HAP-1 (cell line): ENCODE results near the gene RALGPS1.

Source experiments
- DNase-seq, 2 experiments: peaks; one replicate each; pipeline ENCODE4 v3.0.0-alpha.2; 2016 to 2020; ENCODE audit warnings: low spot score in 2 of 2
- H3K27me3 ChIP-seq: fragments of 250-450 bp; sonication (Bioruptor Pico); 2 replicates; pipeline ENCODE4 v1.5.1; 2020; ENCODE audit warnings: low read depth, mild to moderate bottlenecking, moderate library complexity
- H3K36me3 ChIP-seq: fragments of 250-450 bp; sonication (Bioruptor Pico); replicated peaks from 2 replicates; pipeline ENCODE4 v1.5.1; 2020; ENCODE audit warnings: mild to moderate bottlenecking
- H3K4me1 ChIP-seq: fragments of 250-450 bp; sonication (Bioruptor Pico); 2 replicates; pipeline ENCODE4 v1.5.1; 2020; ENCODE audit warnings: mild to moderate bottlenecking
- H3K4me3 ChIP-seq: fragments of 250-450 bp; sonication (Bioruptor Pico); 2 replicates; pipeline ENCODE4 v1.5.1; 2020; ENCODE audit warnings: mild to moderate bottlenecking, moderate library complexity
- H3K9me3 ChIP-seq: fragments of 250-450 bp; sonication (Bioruptor Pico); 2 replicates; pipeline ENCODE4 v1.5.1; 2020; ENCODE audit warnings: mild to moderate bottlenecking, moderate library complexity
- in situ Hi-C: fragments of 300-500 bp; cut with MboI; formaldehyde crosslinking; loops from 3 replicates; pipeline ENCODE4 v1.14.3; 2020; ENCODE audit warnings: low sequenced_read_pairs, inconsistent platforms, mixed read lengths

Gene RALGPS1

GRCh38 chr9:127175764-127176163, 261.2 kb downstream of the RALGPS1 start:
- Histone ChIP-seq H3K4me1 (no peaks in the 10 kb centered on the region), H3K9me3 (no peaks in the 10 kb centered on the region), H3K27me3 (no peaks in the 10 kb centered on the region), H3K4me3 (no peak overlapping the region), H3K36me3 (no peaks in the 10 kb centered on the region)
- in situ Hi-C loops = no loop called here
- no peak for DNase-seq

GRCh38 chr9:127176631-127177030, 262.0 kb downstream of the RALGPS1 start:
- Histone ChIP-seq H3K36me3 (no peaks in the 10 kb centered on the region), H3K27me3 (no peaks in the 10 kb centered on the region), H3K9me3 (no peaks in the 10 kb centered on the region), H3K4me1 (no peaks in the 10 kb centered on the region), H3K4me3 (no peak overlapping the region)
- in situ Hi-C loops = no loop called here
- no peak for DNase-seq

GRCh38 chr9:127177231-127177630, 262.6 kb downstream of the RALGPS1 start:
- Histone ChIP-seq H3K9me3 (no peaks in the 10 kb centered on the region), H3K36me3 (no peaks in the 10 kb centered on the region), H3K4me3 (no peak overlapping the region), H3K4me1 (no peaks in the 10 kb centered on the region), H3K27me3 (no peaks in the 10 kb centered on the region)
- in situ Hi-C loops = no loop called here
- DNase-seq = peak in 1 of 2 experiments; percentile 3

- Histone ChIP-seq H3K36me3 (no peaks in the 10 kb centered on the region), H3K4me3 (no peak overlapping the region), H3K27me3 (no peaks in the 10 kb centered on the region), H3K9me3 (no peaks in the 10 kb centered on the region), H3K4me1 (no peaks in the 10 kb centered on the region)
- in situ Hi-C loops = no loop called here
- DNase-seq = peak in 1 of 2 experiments; percentile 5
Observed at GRCh38 chr9:127177665-127178265, 263.2 kb downstream of the RALGPS1 start.

DNA sequence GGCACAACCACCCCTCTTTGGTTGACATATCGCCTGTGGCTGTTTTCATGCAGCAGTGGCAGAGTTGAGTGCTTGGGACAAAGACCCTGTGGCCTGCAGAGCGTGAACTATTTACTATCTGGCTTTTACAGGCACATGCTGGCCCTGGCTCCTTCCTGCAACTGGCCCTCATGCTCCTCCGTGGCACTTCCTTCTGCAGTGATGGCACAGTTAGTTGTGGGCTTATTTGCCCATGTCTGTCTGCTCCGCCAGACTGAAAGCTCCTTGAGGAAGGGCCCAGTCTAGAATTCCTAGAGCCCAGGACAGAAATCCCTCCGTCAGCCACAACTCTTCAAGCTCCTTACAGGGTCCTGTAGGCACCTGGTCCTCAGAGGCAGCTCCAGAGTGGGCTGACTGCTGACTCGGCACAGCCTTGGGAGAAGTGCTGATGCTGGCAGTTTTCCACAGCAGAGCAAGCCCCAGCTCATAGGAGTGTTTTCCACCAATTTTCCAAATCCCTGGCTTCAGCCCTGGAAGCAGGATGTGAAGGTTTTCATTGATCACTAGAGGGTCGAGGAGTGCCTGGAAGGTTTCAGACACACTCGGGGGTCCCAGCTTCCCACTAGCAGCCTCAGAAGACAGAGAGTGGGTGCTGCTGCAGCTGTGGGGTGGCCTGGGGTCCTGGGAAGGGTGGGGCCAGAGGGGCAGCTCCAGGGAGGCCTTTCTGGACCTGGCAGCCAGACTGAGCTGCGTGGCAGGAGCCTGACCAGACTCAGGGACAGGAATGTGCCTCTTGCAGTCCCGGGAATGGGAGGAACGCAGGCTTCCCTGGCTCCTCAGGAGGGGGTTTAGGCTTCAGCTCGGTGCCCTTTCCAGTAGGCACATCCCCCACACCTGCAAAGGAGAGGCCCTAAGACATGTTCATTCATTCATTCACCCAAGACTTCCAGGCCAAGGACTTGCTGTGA, 264.4 kb downstream of the RALGPS1 start:
- no peaks in the 10 kb centered on the region for H3K4me1 ChIP-seq
- DNase-seq = peak in 1 of 2 experiments; percentile 6
- in situ Hi-C loops = no loop called here

DNA sequence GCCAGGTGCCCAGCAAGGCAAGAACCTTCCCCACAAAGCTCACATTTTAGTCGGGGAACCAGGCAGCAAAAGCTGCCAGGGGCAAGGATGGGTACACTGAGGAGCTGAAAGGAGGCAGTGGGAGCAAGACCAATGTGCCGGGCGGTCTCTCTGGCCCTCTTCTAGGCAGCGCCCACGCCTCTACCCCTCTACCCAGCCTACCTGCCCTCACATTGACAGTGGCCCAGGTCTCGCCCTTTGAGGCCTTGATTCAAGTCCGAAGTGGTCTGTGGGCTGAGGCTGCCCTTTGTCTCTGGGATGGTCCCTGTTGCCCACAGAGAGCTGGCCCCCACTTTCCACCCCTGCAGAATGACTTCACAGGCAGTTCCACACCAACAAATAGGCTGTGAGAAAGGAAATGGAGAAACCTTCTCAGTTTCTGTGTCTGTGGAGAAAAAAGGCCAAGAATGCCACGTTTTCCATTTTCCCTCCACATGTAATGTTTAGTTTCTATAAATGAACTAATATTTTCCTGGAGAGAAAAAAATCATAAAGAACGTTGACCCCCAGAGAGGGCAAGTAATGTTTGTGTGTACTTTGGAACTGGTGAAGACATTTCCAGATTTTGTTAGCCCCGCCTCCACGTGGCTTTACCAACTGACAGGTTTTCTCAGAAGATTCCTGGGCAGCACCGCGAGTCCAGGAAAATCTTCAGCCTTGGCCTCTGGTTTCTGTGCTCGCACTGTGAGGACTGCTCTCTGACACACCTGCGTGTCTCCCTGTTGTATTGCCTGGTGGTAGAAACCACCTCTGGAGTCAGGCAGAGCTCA, 265.3 kb downstream of the RALGPS1 start:
- H3K4me3 ChIP-seq = no peak overlapping the region
- no peaks in the 10 kb centered on the region for H3K27me3 ChIP-seq
- DNase-seq = peak in 1 of 2 experiments; percentile 4
- no peaks in the 10 kb centered on the region for H3K9me3 ChIP-seq
- H3K36me3 ChIP-seq = no peaks in the 10 kb centered on the region
- in situ Hi-C loops = no loop called here
- H3K4me1 ChIP-seq = no peaks in the 10 kb centered on the region

More for the DNA sequence above, 264.4 kb downstream of the RALGPS1 start:
- Histone ChIP-seq H3K9me3 (no peaks in the 10 kb centered on the region), H3K36me3 (no peaks in the 10 kb centered on the region), H3K27me3 (no peaks in the 10 kb centered on the region), H3K4me3 (no peak overlapping the region)

GRCh38 chr9:127180457-127181314, 266.1 kb downstream of the RALGPS1 start:
- Histone ChIP-seq H3K4me3 (no peak overlapping the region), H3K27me3 (no peaks in the 10 kb centered on the region), H3K9me3 (no peaks in the 10 kb centered on the region), H3K36me3 (no peaks in the 10 kb centered on the region), H3K4me1 (no peaks in the 10 kb centered on the region)
- in situ Hi-C loops = no loop called here
- DNase-seq = peak in 1 of 2 experiments; percentile 4

DNA sequence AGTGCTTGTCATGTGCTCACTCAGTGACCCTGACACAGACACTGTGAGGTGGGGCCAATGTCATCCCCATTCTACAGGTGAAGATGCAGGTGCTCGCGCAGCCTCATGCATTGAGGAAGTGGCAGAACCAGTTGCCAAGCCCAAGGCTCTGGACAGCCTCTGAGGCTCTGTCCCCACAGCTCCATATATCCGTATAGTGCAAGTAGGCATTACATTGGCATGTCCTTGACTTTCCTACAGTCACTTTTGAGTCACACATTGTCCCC, 266.7 kb downstream of the RALGPS1 start:
- Histone ChIP-seq H3K27me3 (no peaks in the 10 kb centered on the region), H3K4me3 (no peak overlapping the region), H3K36me3 (no peaks in the 10 kb centered on the region), H3K4me1 (no peaks in the 10 kb centered on the region), H3K9me3 (no peaks in the 10 kb centered on the region)
- DNase-seq = peak in 1 of 2 experiments; percentile 1
- in situ Hi-C loops = no loop called here

GRCh38 chr9:127181595-127182190, 267.1 kb downstream of the RALGPS1 start:
- Histone ChIP-seq H3K9me3 (no peaks in the 10 kb centered on the region), H3K36me3 (no peaks in the 10 kb centered on the region), H3K4me1 (no peaks in the 10 kb centered on the region), H3K27me3 (no peaks in the 10 kb centered on the region), H3K4me3 (no peak overlapping the region)
- in situ Hi-C loops = no loop called here
- DNase-seq = peak in 1 of 2 experiments; percentile 3

GRCh38 chr9:127182901-127183746, 268.5 kb downstream of the RALGPS1 start:
- H3K9me3 ChIP-seq = no peaks in the 10 kb centered on the region
- no peak overlapping the region for H3K4me3 ChIP-seq
- no peaks in the 10 kb centered on the region for H3K27me3 ChIP-seq
- no peaks in the 10 kb centered on the region for H3K36me3 ChIP-seq
- in situ Hi-C loops = no loop called here
- no peaks in the 10 kb centered on the region for H3K4me1 ChIP-seq
- DNase-seq = no peak

DNA sequence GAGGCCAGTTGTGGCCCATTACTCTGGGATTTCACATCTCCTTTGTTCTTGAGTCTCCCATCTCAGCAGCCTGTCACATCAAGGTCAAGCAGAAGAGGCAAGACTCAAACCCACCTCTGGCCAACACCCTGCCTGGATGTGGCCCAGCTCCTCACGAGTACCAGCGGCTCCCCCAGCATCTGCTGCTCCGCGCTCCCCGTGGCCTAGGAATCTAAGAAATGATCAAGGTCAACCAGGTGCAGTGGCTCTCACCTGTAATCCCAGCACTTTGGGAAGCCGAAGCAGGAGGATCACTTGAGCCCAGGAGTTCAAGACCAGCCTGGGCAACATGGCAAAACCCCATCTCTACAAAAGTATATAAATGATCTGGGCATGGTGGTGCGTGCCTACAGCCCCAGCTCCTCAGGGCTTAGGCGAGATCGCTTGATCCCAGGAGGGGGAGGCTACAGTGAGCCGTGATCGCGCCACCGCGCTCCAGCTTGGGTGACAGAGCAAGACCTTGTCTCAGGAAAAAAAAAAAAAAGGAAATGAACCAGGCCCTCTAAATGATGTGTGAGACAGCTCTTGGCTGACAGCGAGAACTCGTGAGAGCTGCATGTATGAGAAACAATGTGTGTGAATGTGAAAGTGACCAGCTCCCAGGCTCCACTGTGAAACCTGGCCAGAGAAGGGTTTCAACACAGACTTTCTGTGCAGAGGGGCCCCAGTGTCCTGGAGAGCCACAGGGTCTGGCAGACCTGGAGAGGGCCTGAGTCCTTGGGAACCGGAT, 269.4 kb downstream of the RALGPS1 start:
- DNase-seq = no peak
- in situ Hi-C loops = no loop called here
- Histone ChIP-seq H3K4me3 (no peak overlapping the region), H3K36me3 (no peaks in the 10 kb centered on the region), H3K4me1 (no peaks in the 10 kb centered on the region), H3K9me3 (no peaks in the 10 kb centered on the region), H3K27me3 (no peaks in the 10 kb centered on the region)

DNA sequence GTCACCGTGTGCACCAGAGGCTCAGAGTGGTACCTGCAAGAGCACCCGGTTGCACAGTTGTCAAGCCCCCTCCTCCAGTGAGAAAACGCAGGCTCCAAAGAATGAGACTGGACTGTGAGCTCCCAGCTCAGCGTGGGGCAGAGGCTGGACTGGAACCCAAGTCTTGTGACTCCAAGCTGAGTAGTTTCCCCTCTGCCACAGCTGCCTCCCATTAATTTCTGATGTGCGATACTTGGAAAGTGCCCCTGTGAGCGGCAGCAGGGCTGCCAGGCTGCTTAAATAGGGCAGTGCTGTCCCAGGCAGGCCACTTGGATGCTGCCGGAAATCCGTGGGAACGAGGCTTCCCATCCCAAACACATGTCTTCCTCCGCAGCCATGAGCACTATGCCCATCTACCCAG, 270.1 kb downstream of the RALGPS1 start:
- in situ Hi-C loops = no loop called here
- DNase-seq = no peak
- Histone ChIP-seq H3K27me3 (no peaks in the 10 kb centered on the region), H3K9me3 (no peaks in the 10 kb centered on the region), H3K4me1 (no peaks in the 10 kb centered on the region), H3K4me3 (no peak overlapping the region), H3K36me3 (no peaks in the 10 kb centered on the region)
